ENCODE results near the gene NAP1L5. TPM values are rescaled to one million over a fixed set of nuclear protein-coding genes. Genes with fewer than 3 reads are reported as not detected.

Gene NAP1L5
- total RNA-seq, 2 experiments from 2014 or later, result 3.5 to 3.9 TPM

GRCh38 chr4:88696630-88697029 lies 999 bp downstream of the NAP1L5 start:
- Mint-ChIP-seq H3K27ac (peak overlapping the region; percentile 38), H3K9me3 (no peaks in the 10 kb centered on the region), H3K36me3 (ENCODE audit: low read depth) (peaks cover 2% of the 10 kb centered on the region), H3K4me3 (peak overlapping the region; percentile 82), H3K27me3 (ENCODE audit: low read depth) (no peaks in the 10 kb centered on the region), H3K4me1 (ENCODE audit: low read depth) (peaks cover 11% of the 10 kb centered on the region)
- CTCF ChIA-PET, result interaction anchor here (1.3 to 1.6 kb wide), 2 partner anchors 157 kb away, joined by 5 read pairs; no protein-coding TSS in a partner anchor
- intact Hi-C loops (cut with micrococcal nuclease), result loop anchor here (5.0 kb wide), 1 partner anchor 416 kb away; the partner anchor contains the start of gene TIGD2
- no peak for DNase-seq

DNA sequence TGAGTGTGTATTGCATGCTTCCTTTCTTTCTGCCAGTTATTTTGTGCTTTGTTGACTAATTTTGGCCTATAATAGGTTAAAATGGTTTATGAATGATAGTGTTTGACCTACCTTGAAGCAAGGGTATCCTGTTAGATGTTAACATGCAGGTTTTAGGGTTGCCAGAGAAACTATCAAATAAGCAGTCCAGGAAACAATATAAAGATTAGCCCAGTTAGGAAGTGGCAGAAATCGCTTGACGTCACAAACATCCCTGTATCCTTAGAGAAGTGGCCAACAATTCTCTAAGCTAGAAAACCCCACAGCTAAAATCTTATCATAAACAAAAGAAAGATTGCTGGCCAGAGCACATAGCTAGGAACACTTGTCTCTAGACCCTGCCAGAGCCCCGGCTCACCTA lies 3.8 kb downstream of the NAP1L5 start:
- CTCF ChIA-PET, result no interaction called here
- DNase-seq, result no peak
- Mint-ChIP-seq H3K36me3 (ENCODE audit: low read depth) (peaks cover 10% of the 10 kb centered on the region), H3K4me3 (no peak overlapping the region), H3K4me1 (ENCODE audit: low read depth) (peaks cover 9% of the 10 kb centered on the region), H3K9me3 (no peaks in the 10 kb centered on the region), H3K27me3 (ENCODE audit: low read depth) (no peaks in the 10 kb centered on the region), H3K27ac (no peak overlapping the region)
- intact Hi-C loops (cut with micrococcal nuclease), result no loop called here

- intact Hi-C loops (cut with micrococcal nuclease), result no loop called here
- Mint-ChIP-seq H3K27ac (no peak overlapping the region), H3K27me3 (ENCODE audit: low read depth) (no peaks in the 10 kb centered on the region), H3K36me3 (ENCODE audit: low read depth) (peaks cover 18% of the 10 kb centered on the region), H3K4me3 (no peak overlapping the region), H3K9me3 (no peaks in the 10 kb centered on the region), H3K4me1 (ENCODE audit: low read depth) (no peaks in the 10 kb centered on the region)
- no peak for DNase-seq
- CTCF ChIA-PET, result interaction anchor here (0.7 to 1.8 kb wide), 3 partner anchors 17 to 151 kb away, joined by 3 to 4 read pairs (median 3); no protein-coding TSS in a partner anchor
Measured at GRCh38 chr4:88690355-88690754, 7.3 kb downstream of the NAP1L5 start.

DNA sequence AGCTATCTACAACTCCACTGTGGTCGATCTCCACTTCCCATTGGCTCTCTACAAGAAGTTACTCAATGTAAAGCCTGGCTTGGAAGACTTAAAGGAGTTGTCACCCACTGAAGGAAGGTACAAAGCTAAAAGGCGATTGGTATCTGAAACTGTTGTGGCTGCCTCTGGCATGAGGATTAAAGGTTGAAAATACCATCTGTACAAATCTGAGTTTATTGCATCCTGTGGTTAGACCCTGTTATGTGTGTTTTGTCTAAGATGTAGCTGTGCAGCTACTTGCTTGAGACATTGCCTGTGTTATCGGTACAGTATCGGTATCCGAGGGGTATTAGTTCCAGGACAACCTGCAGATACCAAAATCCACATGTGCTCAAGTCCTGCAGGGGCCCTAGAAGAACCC lies 16.4 kb downstream of the NAP1L5 start:
- no peak for DNase-seq
- Mint-ChIP-seq H3K27me3 (ENCODE audit: low read depth) (no peaks in the 10 kb centered on the region), H3K36me3 (ENCODE audit: low read depth) (peaks cover 49% of the 10 kb centered on the region), H3K4me1 (ENCODE audit: low read depth) (no peaks in the 10 kb centered on the region), H3K27ac (no peak overlapping the region), H3K4me3 (no peak overlapping the region), H3K9me3 (no peaks in the 10 kb centered on the region)
- intact Hi-C loops (cut with micrococcal nuclease), result no loop called here
- CTCF ChIA-PET, result interaction anchor here (1.5 kb wide), 1 partner anchor 142 kb away, joined by 5 read pairs; no protein-coding TSS in a partner anchor

DNA sequence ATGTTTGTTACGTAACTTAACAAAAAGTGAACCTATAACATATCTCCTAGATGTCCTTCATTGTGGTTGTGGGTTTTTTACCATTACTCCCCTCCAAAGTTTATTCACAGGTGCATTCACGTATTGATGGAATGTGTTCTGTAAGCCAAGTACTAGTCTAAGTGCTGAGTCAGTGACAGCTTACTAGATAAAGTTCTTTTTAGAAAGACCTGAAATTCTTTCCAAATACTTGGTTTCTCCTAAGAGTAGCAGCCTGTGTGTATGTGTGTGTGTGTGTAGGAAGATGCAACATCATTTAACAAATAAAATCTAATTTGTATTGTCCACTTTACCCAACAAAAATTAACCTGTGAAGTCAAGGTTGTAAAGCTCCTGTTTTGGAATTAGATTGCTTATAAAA lies 22.1 kb downstream of the NAP1L5 start:
- Mint-ChIP-seq H3K27ac (no peak overlapping the region), H3K36me3 (ENCODE audit: low read depth) (peaks cover 27% of the 10 kb centered on the region), H3K9me3 (no peaks in the 10 kb centered on the region), H3K27me3 (ENCODE audit: low read depth) (no peaks in the 10 kb centered on the region), H3K4me1 (ENCODE audit: low read depth) (peaks cover 6% of the 10 kb centered on the region), H3K4me3 (no peak overlapping the region)
- no peak for DNase-seq
- intact Hi-C loops (cut with micrococcal nuclease), result no loop called here
- CTCF ChIA-PET, result interaction anchor here (1.7 kb wide), 1 partner anchor 136 kb away, joined by 3 read pairs; no protein-coding TSS in a partner anchor

- H3K4me3 Mint-ChIP-seq, result no peak overlapping the region
- H3K4me1 Mint-ChIP-seq (ENCODE audit: low read depth), result peaks cover 6% of the 10 kb centered on the region
- no peaks in the 10 kb centered on the region for H3K27me3 Mint-ChIP-seq (ENCODE audit: low read depth)
- H3K9me3 Mint-ChIP-seq, result no peaks in the 10 kb centered on the region
- CTCF ChIA-PET, result interaction anchor here (1.7 kb wide), 1 partner anchor 135 kb away, joined by 3 read pairs; no protein-coding TSS in a partner anchor
- peaks cover 24% of the 10 kb centered on the region for H3K36me3 Mint-ChIP-seq (ENCODE audit: low read depth)
- no peak for DNase-seq
- intact Hi-C loops (cut with micrococcal nuclease), result no loop called here
- H3K27ac Mint-ChIP-seq, result no peak overlapping the region
Measured at GRCh38 chr4:88674979-88675378, 22.6 kb downstream of the NAP1L5 start.

DNA sequence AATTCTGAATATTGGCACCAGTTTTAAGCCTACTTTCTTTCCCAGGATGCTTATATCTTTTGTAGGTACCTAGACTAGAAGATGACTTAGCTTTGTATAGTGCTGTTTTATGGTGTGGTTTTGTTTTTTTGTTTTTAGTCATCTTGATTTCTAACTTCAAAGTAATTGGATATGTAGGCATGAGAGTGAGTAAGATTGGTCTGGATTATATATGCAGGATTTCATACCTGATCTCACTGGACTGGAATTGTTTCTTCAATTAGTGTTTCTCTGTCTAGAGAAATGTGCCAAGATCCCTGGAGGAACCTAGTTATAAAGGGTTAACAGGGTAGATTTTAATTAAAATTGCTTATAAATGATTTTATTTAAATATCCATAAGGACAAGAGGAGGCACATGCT lies 23.1 kb downstream of the NAP1L5 start:
- intact Hi-C loops (cut with micrococcal nuclease), result no loop called here
- DNase-seq, result no peak
- H3K9me3 Mint-ChIP-seq, result no peaks in the 10 kb centered on the region
- H3K27ac Mint-ChIP-seq, result peak overlapping the region; percentile 16
- peaks cover 6% of the 10 kb centered on the region for H3K4me1 Mint-ChIP-seq (ENCODE audit: low read depth)
- no peak overlapping the region for H3K4me3 Mint-ChIP-seq
- peaks cover 21% of the 10 kb centered on the region for H3K36me3 Mint-ChIP-seq (ENCODE audit: low read depth)
- H3K27me3 Mint-ChIP-seq (ENCODE audit: low read depth), result no peaks in the 10 kb centered on the region
- CTCF ChIA-PET, result no interaction called here

DNA sequence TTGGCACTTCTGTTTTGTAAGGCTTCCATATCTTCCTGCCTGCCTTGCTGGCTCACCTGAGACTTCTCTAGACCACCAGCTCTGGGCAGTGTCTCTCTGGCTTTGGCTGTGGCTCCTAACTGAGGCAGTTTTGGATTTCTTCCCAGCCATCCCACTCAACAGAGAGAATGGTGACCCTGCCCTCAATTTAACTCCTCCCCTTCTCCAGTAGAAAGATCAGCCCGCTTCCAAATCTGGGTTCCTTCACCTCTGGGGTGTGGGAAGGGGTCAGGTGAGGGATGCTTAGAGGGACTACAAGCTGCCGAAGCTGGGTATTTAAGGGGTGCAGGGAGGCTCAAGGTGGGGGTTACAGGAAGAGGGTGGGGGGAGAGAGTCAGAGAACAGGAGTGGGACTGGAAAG lies 23.7 kb downstream of the NAP1L5 start:
- H3K4me3 Mint-ChIP-seq, result no peak overlapping the region
- no peaks in the 10 kb centered on the region for H3K27me3 Mint-ChIP-seq (ENCODE audit: low read depth)
- peaks cover 16% of the 10 kb centered on the region for H3K36me3 Mint-ChIP-seq (ENCODE audit: low read depth)
- DNase-seq, result no peak
- H3K27ac Mint-ChIP-seq, result no peak overlapping the region
- CTCF ChIA-PET, result interaction anchor here (0.6 to 2.5 kb wide), 11 partner anchors 10 to 349 kb away, joined by 3 to 11 read pairs (median 4); no protein-coding TSS in a partner anchor
- no peaks in the 10 kb centered on the region for H3K9me3 Mint-ChIP-seq
- intact Hi-C loops (cut with micrococcal nuclease), result loop anchor here (1.0 kb wide), 2 partner anchors 117 to 350 kb away; no protein-coding TSS in a partner anchor
- H3K4me1 Mint-ChIP-seq (ENCODE audit: low read depth), result peaks cover 6% of the 10 kb centered on the region

DNA sequence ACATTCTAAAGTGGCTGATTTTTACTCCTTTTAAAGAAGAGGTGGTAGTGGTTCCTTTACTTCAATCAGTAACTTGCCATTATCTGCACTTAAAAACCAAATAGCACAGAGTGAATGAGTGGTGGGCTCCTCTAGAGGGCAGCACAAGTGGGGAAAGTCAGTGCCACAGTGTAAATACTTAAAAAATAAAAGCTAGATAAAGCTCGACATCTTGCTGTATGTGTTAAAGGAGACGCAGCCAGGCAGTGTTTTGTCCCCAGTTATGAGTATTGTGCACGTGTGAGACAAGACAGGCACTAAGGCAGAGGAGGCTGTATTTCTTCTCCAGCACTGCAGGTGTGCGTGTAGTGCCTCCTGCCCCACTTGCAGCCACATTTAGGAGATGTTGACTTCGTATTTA lies 24.6 kb downstream of the NAP1L5 start:
- no peaks in the 10 kb centered on the region for H3K27me3 Mint-ChIP-seq (ENCODE audit: low read depth)
- CTCF ChIA-PET, result interaction anchor here (0.6 to 2.5 kb wide), 16 partner anchors 9 to 350 kb away, joined by 3 to 11 read pairs (median 4); no protein-coding TSS in a partner anchor
- H3K4me3 Mint-ChIP-seq, result no peak overlapping the region
- no peaks in the 10 kb centered on the region for H3K9me3 Mint-ChIP-seq
- intact Hi-C loops (cut with micrococcal nuclease), result loop anchor here (1.0 kb wide), 2 partner anchors 118 to 351 kb away; no protein-coding TSS in a partner anchor
- H3K4me1 Mint-ChIP-seq (ENCODE audit: low read depth), result peaks cover 6% of the 10 kb centered on the region
- no peak overlapping the region for H3K27ac Mint-ChIP-seq
- DNase-seq, result peak; percentile 62
- peaks cover 12% of the 10 kb centered on the region for H3K36me3 Mint-ChIP-seq (ENCODE audit: low read depth)

DNA sequence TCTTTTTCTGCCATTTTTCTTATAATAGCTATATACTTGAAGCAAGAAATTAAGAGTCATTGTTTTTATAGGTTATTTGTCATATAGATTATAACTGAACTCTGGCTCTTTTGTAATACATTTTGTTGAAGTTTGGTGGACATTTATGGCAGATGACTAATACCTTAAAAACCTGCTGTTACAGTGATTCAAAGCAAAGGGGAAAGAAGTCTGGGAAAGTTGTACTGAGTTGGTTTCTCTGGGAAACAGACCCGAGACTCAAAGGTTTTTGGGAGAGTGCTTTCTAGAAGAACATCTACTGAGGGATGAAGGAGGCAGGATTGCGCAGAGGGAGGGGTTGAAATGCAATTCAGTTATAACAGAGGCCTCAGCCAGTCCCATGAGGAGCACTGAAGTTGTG lies 35.9 kb downstream of the NAP1L5 start:
- no peaks in the 10 kb centered on the region for H3K27me3 Mint-ChIP-seq (ENCODE audit: low read depth)
- H3K4me1 Mint-ChIP-seq (ENCODE audit: low read depth), result peaks cover 6% of the 10 kb centered on the region
- H3K36me3 Mint-ChIP-seq (ENCODE audit: low read depth), result peaks cover 8% of the 10 kb centered on the region
- CTCF ChIA-PET, result interaction anchor here (0.7 to 6.3 kb wide), 6 partner anchors 11 to 134 kb away, joined by 3 to 94 read pairs (median 3); no protein-coding TSS in a partner anchor
- no peak overlapping the region for H3K27ac Mint-ChIP-seq
- no peaks in the 10 kb centered on the region for H3K9me3 Mint-ChIP-seq
- intact Hi-C loops (cut with micrococcal nuclease), result no loop called here
- H3K4me3 Mint-ChIP-seq, result no peak overlapping the region
- DNase-seq, result no peak

DNA sequence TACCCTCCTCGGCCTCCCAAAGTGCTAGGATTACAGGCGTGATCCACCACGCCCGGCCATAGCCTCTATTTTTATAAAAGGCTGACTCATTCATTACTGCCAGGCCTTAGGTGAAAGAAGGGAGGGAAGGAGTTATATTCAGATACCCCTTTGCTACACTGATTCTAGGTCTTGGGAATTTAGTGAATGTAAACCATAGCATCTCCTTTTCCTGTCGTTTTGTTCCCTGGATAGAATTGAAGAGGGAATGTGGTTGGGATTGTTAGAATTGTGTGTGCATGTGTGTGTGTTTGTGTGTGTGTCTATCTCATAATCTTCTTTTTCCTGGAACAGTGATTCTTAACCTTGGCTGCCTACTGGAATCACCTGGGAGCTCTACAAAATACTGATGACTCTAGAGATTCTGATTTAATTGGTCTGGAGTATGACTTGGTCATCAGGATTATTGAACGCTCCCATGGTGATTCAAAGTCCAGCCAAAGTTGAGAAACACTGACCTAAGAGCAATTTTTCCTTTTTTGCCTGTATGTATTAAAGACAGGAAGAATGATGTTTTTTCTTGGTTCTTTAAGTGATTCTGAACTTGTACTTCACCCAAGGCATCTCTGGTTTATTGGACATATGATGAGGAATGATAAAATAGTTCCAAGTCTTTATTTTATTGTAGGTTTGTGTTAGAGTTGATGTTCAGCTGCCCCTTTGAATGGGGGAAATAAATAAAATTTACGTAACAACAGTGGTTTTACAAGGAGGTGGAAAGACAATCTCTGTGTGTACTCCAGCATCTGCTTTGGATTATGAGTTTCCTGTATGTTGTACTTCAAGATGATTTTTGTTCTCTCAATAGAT lies 37.0 kb downstream of the NAP1L5 start:
- intact Hi-C loops (cut with micrococcal nuclease), result no loop called here
- peaks cover 12% of the 10 kb centered on the region for H3K36me3 Mint-ChIP-seq (ENCODE audit: low read depth)
- DNase-seq, result no peak
- no peak overlapping the region for H3K27ac Mint-ChIP-seq
- peaks cover 6% of the 10 kb centered on the region for H3K4me1 Mint-ChIP-seq (ENCODE audit: low read depth)
- CTCF ChIA-PET, result interaction anchor here (0.7 to 6.3 kb wide), 4 partner anchors 12 to 133 kb away, joined by 3 to 94 read pairs (median 4); no protein-coding TSS in a partner anchor
- no peaks in the 10 kb centered on the region for H3K27me3 Mint-ChIP-seq (ENCODE audit: low read depth)
- no peak overlapping the region for H3K4me3 Mint-ChIP-seq
- no peaks in the 10 kb centered on the region for H3K9me3 Mint-ChIP-seq

DNA sequence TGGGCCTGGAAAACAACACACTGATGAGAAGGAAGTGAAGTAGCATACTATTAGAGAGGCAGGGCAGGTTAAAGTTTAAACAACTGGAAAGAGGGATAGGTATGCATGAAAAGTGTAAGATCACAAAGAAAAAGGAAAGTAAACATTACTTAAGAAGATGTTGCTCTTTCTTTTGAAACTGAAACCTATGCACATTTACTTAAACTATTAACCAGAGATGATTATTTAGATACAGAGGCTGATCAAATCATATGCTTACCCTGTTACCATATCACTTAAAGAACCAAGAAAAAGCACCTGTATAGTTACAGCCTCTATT lies 37.8 kb downstream of the NAP1L5 start:
- H3K4me3 Mint-ChIP-seq, result no peak overlapping the region
- H3K27me3 Mint-ChIP-seq (ENCODE audit: low read depth), result no peaks in the 10 kb centered on the region
- H3K9me3 Mint-ChIP-seq, result no peaks in the 10 kb centered on the region
- peaks cover 6% of the 10 kb centered on the region for H3K4me1 Mint-ChIP-seq (ENCODE audit: low read depth)
- peaks cover 12% of the 10 kb centered on the region for H3K36me3 Mint-ChIP-seq (ENCODE audit: low read depth)
- no peak overlapping the region for H3K27ac Mint-ChIP-seq
- CTCF ChIA-PET, result interaction anchor here (1.0 to 6.3 kb wide), 8 partner anchors 10 to 137 kb away, joined by 3 to 94 read pairs (median 6); no protein-coding TSS in a partner anchor
- no peak for DNase-seq
- intact Hi-C loops (cut with micrococcal nuclease), result loop anchor here (1.0 to 10.0 kb wide), 5 partner anchors 67 to 445 kb away; no protein-coding TSS in a partner anchor
